H1 (cell line): ENCODE results near the gene CTAGE1. TPM values are rescaled to one million over a fixed set of nuclear protein-coding genes. Genes with fewer than 3 reads are reported as not detected.

Experiments
- CTCF ChIA-PET: fragments of 300-600 bp; sonication (Branson Sonifier 250); formaldehyde crosslinking; loops from one replicate; lab custom pipeline; 2021; ENCODE audit not compliant: partially characterized antibody; lab: Charles Lee
- POLR2A ChIA-PET: fragments of 300-600 bp; sonication (Branson Sonifier 250); formaldehyde crosslinking; loops from one replicate; lab custom pipeline; 2021; ENCODE audit warnings: inconsistent platforms; ENCODE audit not compliant: partially characterized antibody; lab: Charles Lee
- DNase-seq, 2 experiments: peaks; one replicate each; pipeline versions ENCODE4 v3.0.0 to v3.0.0-alpha.2; 2010 to 2022; ENCODE audit warnings: low spot score in 2 of 2, low read depth in 1 of 2, mixed read lengths in 1 of 2
- FAIRE-seq: peaks from 2 replicates; lab custom pipeline; 2011; peaks lifted over from hg19 to GRCh38; lab: Jason Lieb, UNC
- H2AFZ ChIP-seq: 2 replicates; pipeline ENCODE4 v1.8.1; 2012; ENCODE audit warnings: low read length, inconsistent platforms
- H2AK5ac ChIP-seq: 2 replicates; pipeline ENCODE4 v1.6.1; 2013; ENCODE audit warnings: low read depth, low read length
- H2BK120ac ChIP-seq: replicated peaks from 2 replicates; pipeline ENCODE3; 2013; ENCODE audit warnings: low read depth, low read length, inconsistent platforms
- H2BK12ac ChIP-seq: 2 replicates; pipeline ENCODE4 v1.6.1; 2013; ENCODE audit warnings: low read depth, low read length
- H2BK15ac ChIP-seq: 2 replicates; pipeline ENCODE4 v1.6.1; 2013; ENCODE audit warnings: low read length
- H2BK20ac ChIP-seq: 2 replicates; pipeline ENCODE4 v1.6.1; 2013; ENCODE audit warnings: low read length
- H2BK5ac ChIP-seq: 2 replicates; pipeline ENCODE4 v1.6.1; 2013; ENCODE audit warnings: low read depth, low read length
- H3K14ac ChIP-seq: 2 replicates; pipeline ENCODE4 v1.6.1; 2013; ENCODE audit warnings: inconsistent platforms; ENCODE audit not compliant: insufficient read length
- H3K18ac ChIP-seq: 2 replicates; pipeline ENCODE4 v1.6.1; 2013; ENCODE audit warnings: low read length; ENCODE audit errors: extremely low read depth
- H3K23ac ChIP-seq: 2 replicates; pipeline ENCODE4 v1.6.1; 2013; ENCODE audit warnings: inconsistent platforms; ENCODE audit not compliant: insufficient read length
- H3K23me2 ChIP-seq: 2 replicates; pipeline ENCODE4 v1.6.1; 2013; ENCODE audit warnings: low read depth, low read length
- H3K27ac ChIP-seq: 2 replicates; pipeline ENCODE4 v1.6.1; 2011; ENCODE audit warnings: low read depth, low read length, inconsistent platforms
- H3K27me3 ChIP-seq, 4 experiments: replicated peaks in 1 of 4; 1 replicate in 1 of 4; 2 replicates in 3 of 4; pipeline versions ENCODE4 v1.6.1 to v1.8.1; 2011 to 2013; ENCODE audit warnings: low read length in 3 of 4, mild to moderate bottlenecking in 3 of 4, inconsistent platforms in 2 of 4, mixed read lengths in 2 of 4, moderate library complexity in 1 of 4; ENCODE audit not compliant: control insufficient read depth in 3 of 4, insufficient read depth in 3 of 4; ENCODE audit errors: extremely low read depth in 1 of 4
- H3K36me3 ChIP-seq, 4 experiments: 2 replicates each; pipeline versions ENCODE4 v1.6.1 to v1.8.1; 2011 to 2013; ENCODE audit warnings: mild to moderate bottlenecking in 4 of 4, low read length in 3 of 4, moderate library complexity in 2 of 4, control low read depth in 1 of 4, inconsistent platforms in 1 of 4; ENCODE audit not compliant: insufficient read depth in 4 of 4, control insufficient read depth in 2 of 4
- H3K4ac ChIP-seq: replicated peaks from 2 replicates; pipeline ENCODE3; 2013; ENCODE audit warnings: low read length, low read depth, mixed read lengths, inconsistent platforms; ENCODE audit not compliant: insufficient read length
- H3K4me1 ChIP-seq, 4 experiments: replicated peaks in 1 of 4; 1 replicate in 1 of 4; 2 replicates in 3 of 4; pipeline versions ENCODE4 v1.6.1 to v1.8.1; 2011 to 2013; ENCODE audit warnings: low read length in 3 of 4, inconsistent platforms in 2 of 4, mixed read lengths in 1 of 4; ENCODE audit not compliant: insufficient read depth in 4 of 4, control insufficient read depth in 3 of 4
- H3K4me2 ChIP-seq, 2 experiments: 2 replicates each; pipeline versions ENCODE4 v1.6.1 to v1.8.1; 2011 to 2013; ENCODE audit warnings: low read depth in 2 of 2, low read length in 2 of 2, control low read depth in 1 of 2, inconsistent platforms in 1 of 2, mild to moderate bottlenecking in 1 of 2; ENCODE audit not compliant: insufficient read depth in 1 of 2
- H3K4me3 ChIP-seq, 4 experiments: fragments of 200-600, 300-600 bp in 1 of 4; sonication (generic), shearing (Covaris generic), sonication (Bioruptor Twin) in 1 of 4; 2 replicates each; pipeline versions ENCODE4 v1.5.1 to v1.8.1; 2011 to 2016; ENCODE audit warnings: low read length in 4 of 4, low read depth in 3 of 4, control low read depth in 2 of 4, inconsistent platforms in 2 of 4, mild to moderate bottlenecking in 2 of 4, mixed read lengths in 1 of 4, moderate library complexity in 1 of 4; ENCODE audit not compliant: insufficient read depth in 2 of 4; ENCODE audit errors: extremely low read depth in 1 of 4
- H3K56ac ChIP-seq: replicated peaks from 2 replicates; pipeline ENCODE3; 2013; ENCODE audit warnings: low read depth, mild to moderate bottlenecking, mixed read lengths, low read length, inconsistent platforms; ENCODE audit not compliant: insufficient read length
- H3K79me1 ChIP-seq: 2 replicates; pipeline ENCODE4 v1.6.1; 2013; ENCODE audit warnings: low read depth, low read length, control low read depth
- H3K79me2 ChIP-seq, 2 experiments: 2 replicates each; pipeline versions ENCODE4 v1.6.1 to v1.8.1; 2012 to 2013; ENCODE audit warnings: low read length in 2 of 2, mild to moderate bottlenecking in 2 of 2, inconsistent platforms in 1 of 2; ENCODE audit not compliant: insufficient read depth in 2 of 2, control insufficient read depth in 1 of 2
- H3K9ac ChIP-seq, 4 experiments: replicated peaks in 1 of 4; 1 replicate in 1 of 4; 2 replicates in 3 of 4; pipeline versions ENCODE4 v1.6.1 to v1.8.1; 2011 to 2013; ENCODE audit warnings: low read depth in 3 of 4, low read length in 3 of 4, control low read depth in 2 of 4, mild to moderate bottlenecking in 2 of 4, moderate library complexity in 2 of 4, inconsistent platforms in 1 of 4; ENCODE audit errors: extremely low read depth in 1 of 4
- H3K9me3 ChIP-seq, 2 experiments: 2 replicates each; pipeline versions ENCODE4 v1.6.1 to v1.8.1; 2012 to 2013; ENCODE audit warnings: mild to moderate bottlenecking in 2 of 2, moderate library complexity in 2 of 2, control low read depth in 1 of 2, inconsistent platforms in 1 of 2, low read depth in 1 of 2, low read length in 1 of 2, mixed read lengths in 1 of 2; ENCODE audit not compliant: insufficient read depth in 2 of 2
- H4K20me1 ChIP-seq, 2 experiments: replicated peaks in 1 of 2; 2 replicates each; pipeline versions ENCODE3 to v1.8.1; 2011 to 2013; ENCODE audit warnings: inconsistent platforms in 2 of 2, low read length in 2 of 2, mild to moderate bottlenecking in 1 of 2; ENCODE audit not compliant: insufficient read depth in 2 of 2, control insufficient read depth in 1 of 2
- H4K5ac ChIP-seq: 2 replicates; pipeline ENCODE4 v1.6.1; 2013; ENCODE audit warnings: low read length, low read depth, mixed read lengths, inconsistent platforms; ENCODE audit not compliant: insufficient read length
- H4K8ac ChIP-seq: 2 replicates; pipeline ENCODE4 v1.8.0; 2013; ENCODE audit warnings: mild to moderate bottlenecking, moderate library complexity, low read length, inconsistent platforms; ENCODE audit not compliant: insufficient read depth; ENCODE audit errors: extremely low read depth
- H4K91ac ChIP-seq: replicated peaks from 2 replicates; pipeline ENCODE3; 2013; ENCODE audit warnings: low read length, mixed read lengths, inconsistent platforms; ENCODE audit not compliant: insufficient read length
- ATF2 ChIP-seq: IDR thresholded peaks from 2 replicates; pipeline ENCODE4 v1.6.1; 2012; ENCODE audit warnings: low read length, inconsistent platforms
- CEBPB ChIP-seq: IDR thresholded peaks from 2 replicates; pipeline ENCODE4 v1.6.1; 2012; ENCODE audit warnings: low read depth, low read length
- CREB1 ChIP-seq: IDR thresholded peaks from 2 replicates; pipeline ENCODE4 v1.6.1; 2012; ENCODE audit warnings: inconsistent platforms
- EZH2 ChIP-seq: fragments of 200-600 bp; sonication (generic); IDR thresholded peaks from 2 replicates; pipeline ENCODE4 v1.7.1; 2012; ENCODE audit warnings: low read depth, mild to moderate bottlenecking, moderate library complexity, low read length, inconsistent platforms; ENCODE audit not compliant: severe bottlenecking
- GABPA ChIP-seq: IDR thresholded peaks from 2 replicates; pipeline ENCODE4 v1.6.1; 2011; ENCODE audit warnings: mild to moderate bottlenecking, low read length, moderate library complexity, borderline replicate concordance; ENCODE audit not compliant: insufficient read depth
- GTF2F1 ChIP-seq: IDR thresholded peaks from 2 replicates; pipeline ENCODE4 v1.6.1; 2012; ENCODE audit warnings: low read depth, low read length, improper control_type of control experiment, borderline replicate concordance
- MAFK ChIP-seq: IDR thresholded peaks from 2 replicates; pipeline ENCODE4 v1.6.1; 2012; ENCODE audit warnings: low read depth, mild to moderate bottlenecking, improper control_type of control experiment, low read length
- RAD21 ChIP-seq, 2 experiments: IDR thresholded peaks in 1 of 2; conservative IDR thresholded peaks in 1 of 2; 2 replicates each; pipeline ENCODE4 v1.6.1; 2011; ENCODE audit warnings: low read depth in 2 of 2, low read length in 2 of 2, improper control_type of control experiment in 1 of 2, inconsistent platforms in 1 of 2, mild to moderate bottlenecking in 1 of 2, moderate library complexity in 1 of 2
- RBBP5 ChIP-seq: IDR thresholded peaks from 2 replicates; pipeline ENCODE4 v1.7.1; 2012; ENCODE audit warnings: low read depth, mild to moderate bottlenecking, inconsistent platforms, low read length, moderate library complexity, borderline replicate concordance
- SP1 ChIP-seq: IDR thresholded peaks from 2 replicates; pipeline ENCODE4 v1.6.1; 2011; ENCODE audit warnings: low read depth, low read length
- SRF ChIP-seq: IDR thresholded peaks from 2 replicates; pipeline ENCODE4 v1.6.1; 2011; ENCODE audit warnings: mild to moderate bottlenecking, low read depth, low read length, moderate library complexity
- TAF1 ChIP-seq: IDR thresholded peaks from 2 replicates; pipeline ENCODE4 v1.6.1; 2011; ENCODE audit warnings: mild to moderate bottlenecking, low read depth, low read length
- WGBS, 2 experiments: shearing (Covaris generic) in 1 of 2; methylation state at CpG; one replicate each; pipeline versions ENCODE4 v1.1.6 to v1.1.7; 2013 to 2015; ENCODE audit warnings: low lambda C conversion rate in 2 of 2, mixed read lengths in 2 of 2, inconsistent platforms in 1 of 2, low coverage in 1 of 2, missing lambda C conversion rate in 1 of 2; ENCODE audit not compliant: insufficient replicate concordance in 2 of 2, insufficient coverage in 1 of 2, insufficient read length in 1 of 2; ENCODE audit errors: extremely low coverage in 1 of 2, missing lambda C conversion rate in 1 of 2; 5-methylcytosine and 5-hydroxymethylcytosine counted together
- polyA plus RNA-seq, 7 experiments: library from polyadenylated mRNA; depleted of rRNA in 3 of 7; stranded (reverse) in 5 of 7; unstranded in 2 of 7; fragments of >200 nt in 5 of 7; fragments of 200-250 nt in 2 of 7; gene quantifications; 1 replicate in 5 of 7; 2 replicates in 1 of 7; 4 replicates in 1 of 7; pipeline versions ENCODE4 v1.2.1 to v1.2.3, GENCODE V29; 2011 to 2013; ENCODE audit warnings: missing spikeins in 2 of 7, mixed read lengths in 2 of 7
- total RNA-seq: library from RNA; stranded (reverse); fragmentation: NEBNext Ultra II Directional; extraction: Animal tissue kit (Norgen Biotek cat#: 25700); gene quantifications from 2 replicates; pipeline ENCODE4 v1.2.1, GENCODE V29; 2021
- TF ChIP-seq, protein P1 (sequence below): IDR thresholded peaks from 2 replicates; pipeline ENCODE4 v1.6.1; 2011; ENCODE audit warnings: low read depth, mild to moderate bottlenecking, low read length; ENCODE audit not compliant: insufficient read depth

CTAGE1 gene
- total and polyA plus RNA-seq, 2 of the 8 experiments (the other 6 are each of a cell fraction or from before 2014, with no cell fraction given) = not detected

- Histone ChIP-seq H4K20me1 (no peaks in the 10 kb centered on the region), H3K23ac (no peak overlapping the region), H2BK120ac (no peak overlapping the region), H2BK20ac (no peak overlapping the region), H2BK12ac (no peak overlapping the region), H3K79me2 (no peaks in the 10 kb centered on the region), H3K27me3 (no peaks in the 10 kb centered on the region), H3K36me3 (no peaks in the 10 kb centered on the region), H2BK5ac (no peak overlapping the region), H3K27ac (no peak overlapping the region), H3K9ac (no peak overlapping the region), H2AK5ac (no peak overlapping the region), H3K4me2 (no peak overlapping the region), H3K56ac (no peak overlapping the region), H3K18ac (no peak overlapping the region), H3K79me1 (no peaks in the 10 kb centered on the region), H4K91ac (no peak overlapping the region), H2AFZ (no peak overlapping the region), H3K4me1 (no peaks in the 10 kb centered on the region), H2BK15ac (no peak overlapping the region), H3K9me3 (no peaks in the 10 kb centered on the region), H3K23me2 (no peaks in the 10 kb centered on the region), H3K4me3 (no peak overlapping the region), H4K8ac (no peak overlapping the region), H3K4ac (no peak overlapping the region), H3K14ac (no peak overlapping the region), H4K5ac (no peak overlapping the region)
- POLR2A ChIA-PET = no interaction called here
- CTCF ChIA-PET = no interaction called here
- DNase-seq (no peak), FAIRE-seq (no peak)
- 85% methylated on average over 4 of the region's 4 CpGs; no CpG with 5 or more reads in 1 of the 2 experiments for WGBS, 2 experiments
- TF ChIP-seq MAFK = no peak
- TF ChIP-seq EZH2 = no peak
- no peak for TF ChIP-seq GTF2F1
- TF ChIP-seq CREB1 = no peak
- TF ChIP-seq ATF2 = no peak
- no peak for TF ChIP-seq TAF1
- no peak for TF ChIP-seq SP1
- no peak for TF ChIP-seq RBBP5
- TF ChIP-seq, protein P1, sequence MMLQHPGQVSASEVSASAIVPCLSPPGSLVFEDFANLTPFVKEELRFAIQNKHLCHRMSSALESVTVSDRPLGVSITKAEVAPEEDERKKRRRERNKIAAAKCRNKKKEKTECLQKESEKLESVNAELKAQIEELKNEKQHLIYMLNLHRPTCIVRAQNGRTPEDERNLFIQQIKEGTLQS = no peak
- no peak for TF ChIP-seq RAD21 (IDR thresholded peaks at IDR 0.05 in 1 of 2, conservative IDR thresholded peaks at IDR 0.05 in 1 of 2; ENCODE audit: low read depth in 2 of 2, low read length in 2 of 2)
- no peak for TF ChIP-seq GABPA
- no peak for TF ChIP-seq CEBPB
- TF ChIP-seq SRF = no peak
Observed at GRCh38 chr18:22385718-22386117, 32.0 kb downstream of the CTAGE1 start.
